HG03039 (cell line): ENCODE results near the gene ANTKMT.
"Not testable (repeated sequence)": the region's sequence is repeated elsewhere in the genome, so short reads cannot be mapped to it uniquely, and the experiment has no call there.

Source experiments
- ATAC-seq: cut with Tn5 transposase; IDR thresholded peaks from one replicate; pipeline ENCODE4 v1.9.1; 2021; ENCODE audit warnings: mild to moderate bottlenecking, moderate library complexity; ENCODE audit not compliant: unreplicated experiment

ANTKMT gene

GRCh38 chr16:712740-713250 lies 8.2 kb upstream of the ANTKMT start:
- not testable (repeated sequence) for ATAC-seq

- no peak for ATAC-seq
These were observed 6.9 kb upstream of the ANTKMT start for GRCh38 chr16:714079-714478.

- ATAC-seq: no peak
These were observed 6.1 kb upstream of the ANTKMT start, which contains the start of gene METRN for GRCh38 chr16:714558-715476. TSS of gene METRN (plus strand) at chr16:715118. CDS start at chr16:715290, 172 bp downstream.

GRCh38 chr16:715477-716199 lies 5.3 kb upstream of the ANTKMT start:
- no peak for ATAC-seq

- no peak for ATAC-seq
These were observed 4.8 kb upstream of the ANTKMT start for GRCh38 chr16:716200-716568.

GRCh38 chr16:716768-717325 lies 4.1 kb upstream of the ANTKMT start:
- ATAC-seq: no peak

- no peak for ATAC-seq
These were observed 3.3 kb upstream of the ANTKMT start for GRCh38 chr16:717450-718245.

- ATAC-seq: no peak
These were observed 2.6 kb upstream of the ANTKMT start for GRCh38 chr16:718389-718788.

GRCh38 chr16:718922-719321 lies 2.0 kb upstream of the ANTKMT start:
- ATAC-seq: no peak

- no peak for ATAC-seq
These were observed 1.0 kb upstream of the ANTKMT start for GRCh38 chr16:719815-720446.

- ATAC-seq: peak; percentile 5
These were observed 428 bp upstream of the ANTKMT start for GRCh38 chr16:720447-720989.

GRCh38 chr16:721765-722540 lies 1.0 kb downstream of the ANTKMT start:
- ATAC-seq: no peak

- no peak for ATAC-seq
These were observed 2.1 kb downstream of the ANTKMT start for GRCh38 chr16:722835-723633.

- no peak for ATAC-seq
These were observed 2.7 kb downstream of the ANTKMT start for GRCh38 chr16:723695-724094.

GRCh38 chr16:724188-725040 lies 3.5 kb downstream of the ANTKMT start:
- ATAC-seq: no peak

- ATAC-seq: no peak
These were observed 4.1 kb downstream of the ANTKMT start for GRCh38 chr16:725041-725376.

GRCh38 chr16:725463-726187 lies 4.7 kb downstream of the ANTKMT start:
- no peak for ATAC-seq
